HEK293 (cell line): ENCODE measurements around the gene CLASP1.

Source experiments
- EGR2 ChIP-seq: fragments of 450-650 bp; formaldehyde crosslinking; IDR thresholded peaks from 2 replicates; pipeline ENCODE4 v1.5.1; 2016; ENCODE audit warnings: low read depth, missing biosample characterization, missing genetic modification characterization
- GLIS2 ChIP-seq: fragments of 450-650 bp; formaldehyde crosslinking; IDR thresholded peaks from 2 replicates; pipeline ENCODE4 v1.5.1; 2016; ENCODE audit warnings: missing biosample characterization, missing genetic modification characterization
- ZFP37 ChIP-seq: fragments of 450-650 bp; formaldehyde crosslinking; IDR thresholded peaks from 2 replicates; pipeline ENCODE4 v1.5.1; 2016; ENCODE audit warnings: missing biosample characterization, missing genetic modification characterization
- TF ChIP-seq, protein P1 (sequence below): fragments of 450-650 bp; formaldehyde crosslinking; IDR thresholded peaks from 2 replicates; pipeline ENCODE4 v1.5.1; 2016; ENCODE audit warnings: missing biosample characterization, missing genetic modification characterization

DNA sequence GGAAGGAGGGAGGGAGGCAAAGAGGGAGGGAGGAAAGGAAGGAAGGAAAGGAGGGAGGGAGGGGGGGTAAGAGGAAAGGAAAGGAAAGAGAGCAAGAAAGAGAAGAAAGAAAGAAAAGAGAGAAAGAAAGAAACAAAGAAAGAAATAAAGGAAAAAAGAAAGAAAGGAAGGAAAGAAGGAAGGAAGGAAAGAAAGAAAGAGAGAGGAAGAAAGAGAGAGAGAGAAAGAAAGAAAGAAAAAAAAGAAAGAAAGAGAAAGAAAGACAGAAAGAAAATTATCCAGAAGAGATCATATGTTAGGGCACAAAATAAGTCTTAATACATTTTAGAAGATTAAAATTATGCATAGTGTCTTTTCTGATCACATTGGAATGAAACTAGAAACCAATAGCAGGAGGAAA is 339.9 kb downstream of the CLASP1 start:
- no peak for TF ChIP-seq GLIS2 (tag by site-specific recombination)
- TF ChIP-seq, protein P1, sequence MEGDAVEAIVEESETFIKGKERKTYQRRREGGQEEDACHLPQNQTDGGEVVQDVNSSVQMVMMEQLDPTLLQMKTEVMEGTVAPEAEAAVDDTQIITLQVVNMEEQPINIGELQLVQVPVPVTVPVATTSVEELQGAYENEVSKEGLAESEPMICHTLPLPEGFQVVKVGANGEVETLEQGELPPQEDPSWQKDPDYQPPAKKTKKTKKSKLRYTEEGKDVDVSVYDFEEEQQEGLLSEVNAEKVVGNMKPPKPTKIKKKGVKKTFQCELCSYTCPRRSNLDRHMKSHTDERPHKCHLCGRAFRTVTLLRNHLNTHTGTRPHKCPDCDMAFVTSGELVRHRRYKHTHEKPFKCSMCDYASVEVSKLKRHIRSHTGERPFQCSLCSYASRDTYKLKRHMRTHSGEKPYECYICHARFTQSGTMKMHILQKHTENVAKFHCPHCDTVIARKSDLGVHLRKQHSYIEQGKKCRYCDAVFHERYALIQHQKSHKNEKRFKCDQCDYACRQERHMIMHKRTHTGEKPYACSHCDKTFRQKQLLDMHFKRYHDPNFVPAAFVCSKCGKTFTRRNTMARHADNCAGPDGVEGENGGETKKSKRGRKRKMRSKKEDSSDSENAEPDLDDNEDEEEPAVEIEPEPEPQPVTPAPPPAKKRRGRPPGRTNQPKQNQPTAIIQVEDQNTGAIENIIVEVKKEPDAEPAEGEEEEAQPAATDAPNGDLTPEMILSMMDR (tag by site-specific recombination): no peak
- no peak for TF ChIP-seq EGR2 (tag by site-specific recombination)
- TF ChIP-seq ZFP37 (tag by site-specific recombination): no peak
